WTC11 (cell line): Measurements from ENCODE around the gene DMD. TPM values are rescaled to one million over a fixed set of nuclear protein-coding genes. Genes with fewer than 3 reads are reported as not detected.

Experiments used
- ATAC-seq: fragments of 200-7000 bp; cut with Tn5 transposase; 2 replicates; pipeline ENCODE4 v1.10.0; 2021; ENCODE audit warnings: mild to moderate bottlenecking, moderate library complexity
- CTCF ChIA-PET: fragments of 300-600 bp; sonication (Branson Sonifier 250); formaldehyde crosslinking; loops from one replicate; lab custom pipeline; 2021; ENCODE audit warnings: antibody characterized with exemption; lab: Charles Lee
- POLR2A ChIA-PET: fragments of 350-600 bp; sonication (Branson Sonifier 250); formaldehyde crosslinking; loops from one replicate; lab custom pipeline; 2021; ENCODE audit warnings: antibody characterized with exemption; lab: Charles Lee
- DNase-seq: peaks from one replicate; pipeline ENCODE4 v3.0.0; 2021; ENCODE audit warnings: low spot score
- H3K27ac Mint-ChIP-seq: 2 replicates; pipeline ENCODE4 v1.8.0; 2021; ENCODE audit warnings: mixed read lengths
- H3K27me3 Mint-ChIP-seq: 2 replicates; pipeline ENCODE4 v1.8.0; 2021; ENCODE audit warnings: low read depth, mild to moderate bottlenecking, moderate library complexity, mixed read lengths
- H3K36me3 Mint-ChIP-seq: 2 replicates; pipeline ENCODE4 v1.8.0; 2021; ENCODE audit warnings: mixed read lengths
- H3K4me1 Mint-ChIP-seq: 2 replicates; pipeline ENCODE4 v1.8.0; 2022; ENCODE audit warnings: mixed read lengths
- H3K4me3 Mint-ChIP-seq: 2 replicates; pipeline ENCODE4 v1.8.0; 2021; ENCODE audit warnings: mild to moderate bottlenecking, moderate library complexity, mixed read lengths
- H3K9me3 Mint-ChIP-seq: 2 replicates; pipeline ENCODE4 v1.8.0; 2021; ENCODE audit warnings: mixed read lengths
- CBFB ChIP-seq: sonication (generic); formaldehyde crosslinking; IDR thresholded peaks from 2 replicates; pipeline ENCODE4 v1.8.1; 2022; ENCODE audit warnings: mild to moderate bottlenecking, low read depth, missing genetic modification reagents
- ESRRA ChIP-seq: sonication (generic); formaldehyde crosslinking; IDR thresholded peaks from 2 replicates; pipeline ENCODE4 v1.8.1; 2022; ENCODE audit warnings: mild to moderate bottlenecking, missing genetic modification reagents, borderline replicate concordance
- ETV6 ChIP-seq: sonication (generic); formaldehyde crosslinking; IDR thresholded peaks from 2 replicates; pipeline ENCODE4 v1.8.1; 2022; ENCODE audit warnings: mild to moderate bottlenecking, missing genetic modification reagents
- JUN ChIP-seq: sonication (generic); formaldehyde crosslinking; IDR thresholded peaks from 2 replicates; pipeline ENCODE4 v1.8.0; 2023; ENCODE audit warnings: mild to moderate bottlenecking, missing genetic modification reagents
- KAT7 ChIP-seq: sonication (generic); formaldehyde crosslinking; IDR thresholded peaks from 2 replicates; pipeline ENCODE4 v1.8.1; 2023; ENCODE audit warnings: missing genetic modification reagents, mild to moderate bottlenecking, borderline replicate concordance
- NFATC4 ChIP-seq: fragments of 250-450 bp; sonication (Bioruptor Pico); IDR thresholded peaks from 2 replicates; pipeline ENCODE4 v1.9.0; 2021; ENCODE audit warnings: mild to moderate bottlenecking
- NFE2L1 ChIP-seq: sonication (generic); formaldehyde crosslinking; IDR thresholded peaks from 2 replicates; pipeline ENCODE4 v1.8.1; 2023; ENCODE audit warnings: missing genetic modification reagents
- RELA ChIP-seq: sonication (generic); formaldehyde crosslinking; IDR thresholded peaks from 2 replicates; pipeline ENCODE4 v1.8.1; 2022; ENCODE audit warnings: missing genetic modification reagents, mild to moderate bottlenecking, borderline replicate concordance
- RORB ChIP-seq: fragments of 250-450 bp; sonication (Bioruptor Pico); IDR thresholded peaks from 2 replicates; pipeline ENCODE4 v1.9.0; 2021; ENCODE audit warnings: mild to moderate bottlenecking
- TEAD1 ChIP-seq: sonication (generic); formaldehyde crosslinking; IDR thresholded peaks from 2 replicates; pipeline ENCODE4 v1.8.0; 2022; ENCODE audit warnings: mild to moderate bottlenecking, missing genetic modification reagents
- TEAD4 ChIP-seq: sonication (generic); formaldehyde crosslinking; IDR thresholded peaks from 2 replicates; pipeline ENCODE4 v1.8.0; 2022; ENCODE audit warnings: mild to moderate bottlenecking, missing genetic modification reagents
- TP53 ChIP-seq: sonication (generic); formaldehyde crosslinking; IDR thresholded peaks from 2 replicates; pipeline ENCODE4 v1.8.1; 2023; ENCODE audit warnings: mild to moderate bottlenecking, missing genetic modification reagents
- ZBTB21 ChIP-seq: sonication (generic); formaldehyde crosslinking; IDR thresholded peaks from 2 replicates; pipeline ENCODE4 v1.8.1; 2023; ENCODE audit warnings: mild to moderate bottlenecking, missing genetic modification reagents, borderline replicate concordance
- ZNF121 ChIP-seq: sonication (generic); formaldehyde crosslinking; IDR thresholded peaks from 2 replicates; pipeline ENCODE4 v1.8.0; 2023; ENCODE audit warnings: missing genetic modification reagents
- ZNF138 ChIP-seq: sonication (generic); formaldehyde crosslinking; conservative IDR thresholded peaks from 2 replicates; pipeline ENCODE4 v1.8.1; 2022; ENCODE audit warnings: mild to moderate bottlenecking, moderate library complexity, missing genetic modification reagents
- ZNF232 ChIP-seq: sonication (generic); formaldehyde crosslinking; IDR thresholded peaks from 2 replicates; pipeline ENCODE4 v1.8.0; 2022; ENCODE audit warnings: mild to moderate bottlenecking, missing genetic modification reagents
- ZNF416 ChIP-seq: fragments of 250-450 bp; sonication (Bioruptor Pico); IDR thresholded peaks from 2 replicates; pipeline ENCODE4 v1.9.0; 2021; ENCODE audit warnings: mild to moderate bottlenecking, inconsistent platforms
- total RNA-seq: library from RNA; stranded (reverse); gene quantifications from 3 replicates; pipeline ENCODE4 v1.2.3, GENCODE V29; 2021
- TF ChIP-seq, protein P1 (sequence below): fragments of 250-450 bp; sonication (Bioruptor Pico); conservative IDR thresholded peaks from 2 replicates; pipeline ENCODE4 v1.9.0; 2021; ENCODE audit warnings: mild to moderate bottlenecking
- TF ChIP-seq, protein P2 (sequence below): sonication (generic); formaldehyde crosslinking; IDR thresholded peaks from 2 replicates; pipeline ENCODE4 v1.8.0; 2023; ENCODE audit warnings: missing genetic modification reagents
- TF ChIP-seq, protein P3 (sequence below): sonication (generic); formaldehyde crosslinking; IDR thresholded peaks from 2 replicates; pipeline ENCODE4 v1.8.1; 2023; ENCODE audit warnings: mild to moderate bottlenecking, missing genetic modification reagents
- TF ChIP-seq, protein P4 (sequence below): fragments of 250-450 bp; sonication (Bioruptor Pico); IDR thresholded peaks from 2 replicates; pipeline ENCODE4 v1.8.0; 2021; ENCODE audit warnings: mild to moderate bottlenecking
- TF ChIP-seq, protein P5 (sequence below): sonication (generic); formaldehyde crosslinking; IDR thresholded peaks from 2 replicates; pipeline ENCODE4 v1.8.0; 2022; ENCODE audit warnings: missing genetic modification reagents
- TF ChIP-seq, protein P6 (sequence below): sonication (generic); formaldehyde crosslinking; IDR thresholded peaks from 2 replicates; pipeline ENCODE4 v1.8.0; 2022; ENCODE audit warnings: mild to moderate bottlenecking, missing genetic modification reagents

DMD gene
- total RNA-seq, 1 experiment from 2014 or later: 9.1 TPM

DNA sequence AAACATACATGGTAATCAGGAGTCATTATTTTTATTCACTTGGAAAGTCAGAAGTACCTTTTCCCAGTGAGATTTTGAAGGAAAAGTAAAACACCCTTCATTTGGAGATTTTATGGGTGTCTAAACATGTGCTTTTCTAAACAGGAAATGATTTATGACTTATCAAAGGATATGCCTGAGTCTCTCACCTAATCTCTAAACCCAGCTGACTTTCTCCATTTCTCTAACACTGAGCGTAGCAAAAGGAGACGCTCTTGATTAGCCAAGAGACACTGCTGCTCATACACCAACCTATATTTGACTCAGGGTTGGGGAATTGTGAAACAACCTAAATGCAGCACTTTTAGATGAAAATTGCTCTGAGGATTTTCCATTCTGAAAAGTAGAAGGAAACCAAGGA is 1671.0 kb downstream of the DMD start:
- TF ChIP-seq CBFB (CRISPR knock-in tag) (no peak), NFE2L1 (CRISPR knock-in tag) (no peak), NFATC4 (CRISPR knock-in tag) (no peak), TEAD4 (CRISPR knock-in tag) (no peak), ZNF138 (CRISPR knock-in tag) (no peak), TEAD1 (CRISPR knock-in tag) (no peak), ZNF232 (CRISPR knock-in tag) (no peak), RORB (no peak), ZBTB21 (CRISPR knock-in tag) (no peak), ESRRA (CRISPR knock-in tag) (no peak), TP53 (CRISPR knock-in tag) (no peak), ZNF121 (CRISPR knock-in tag) (no peak)
- TF ChIP-seq, protein P1, sequence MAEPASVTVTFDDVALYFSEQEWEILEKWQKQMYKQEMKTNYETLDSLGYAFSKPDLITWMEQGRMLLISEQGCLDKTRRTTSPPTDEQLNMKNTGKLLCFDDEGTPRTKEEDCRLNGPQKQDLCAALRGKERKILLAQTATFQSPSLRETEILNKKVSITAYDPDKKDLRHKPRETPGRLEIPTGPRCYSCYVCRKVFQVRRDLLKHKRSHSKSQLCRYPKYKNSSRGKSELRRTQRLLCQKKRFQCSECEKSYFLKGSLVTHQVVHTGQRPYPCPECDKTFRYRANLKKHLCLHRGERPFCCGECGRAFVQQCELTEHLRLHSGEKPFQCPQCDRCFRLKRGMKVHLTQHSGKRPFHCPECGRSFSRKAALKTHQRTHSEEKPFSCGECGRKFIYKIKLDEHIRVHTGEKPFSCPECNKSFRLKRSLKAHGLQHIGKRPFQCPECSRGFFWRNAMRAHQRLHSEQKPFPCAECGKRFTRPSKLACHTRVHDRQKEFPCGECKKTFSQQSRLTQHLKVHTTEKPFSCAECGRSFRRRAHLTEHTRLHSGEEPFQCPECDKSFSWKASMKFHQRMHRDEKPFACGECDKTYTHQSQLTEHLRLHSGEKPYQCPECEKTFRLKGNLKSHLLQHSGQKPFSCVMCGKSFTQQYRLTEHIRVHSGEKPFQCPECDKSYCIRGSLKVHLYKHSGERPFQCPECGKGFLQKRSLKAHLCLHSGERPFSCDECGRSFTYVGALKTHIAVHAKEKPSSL: no peak
- TF ChIP-seq, protein P2, sequence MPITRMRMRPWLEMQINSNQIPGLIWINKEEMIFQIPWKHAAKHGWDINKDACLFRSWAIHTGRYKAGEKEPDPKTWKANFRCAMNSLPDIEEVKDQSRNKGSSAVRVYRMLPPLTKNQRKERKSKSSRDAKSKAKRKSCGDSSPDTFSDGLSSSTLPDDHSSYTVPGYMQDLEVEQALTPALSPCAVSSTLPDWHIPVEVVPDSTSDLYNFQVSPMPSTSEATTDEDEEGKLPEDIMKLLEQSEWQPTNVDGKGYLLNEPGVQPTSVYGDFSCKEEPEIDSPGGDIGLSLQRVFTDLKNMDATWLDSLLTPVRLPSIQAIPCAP (CRISPR knock-in tag): no peak
- TF ChIP-seq, protein P3, sequence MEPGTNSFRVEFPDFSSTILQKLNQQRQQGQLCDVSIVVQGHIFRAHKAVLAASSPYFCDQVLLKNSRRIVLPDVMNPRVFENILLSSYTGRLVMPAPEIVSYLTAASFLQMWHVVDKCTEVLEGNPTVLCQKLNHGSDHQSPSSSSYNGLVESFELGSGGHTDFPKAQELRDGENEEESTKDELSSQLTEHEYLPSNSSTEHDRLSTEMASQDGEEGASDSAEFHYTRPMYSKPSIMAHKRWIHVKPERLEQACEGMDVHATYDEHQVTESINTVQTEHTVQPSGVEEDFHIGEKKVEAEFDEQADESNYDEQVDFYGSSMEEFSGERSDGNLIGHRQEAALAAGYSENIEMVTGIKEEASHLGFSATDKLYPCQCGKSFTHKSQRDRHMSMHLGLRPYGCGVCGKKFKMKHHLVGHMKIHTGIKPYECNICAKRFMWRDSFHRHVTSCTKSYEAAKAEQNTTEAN: no peak
- TF ChIP-seq, protein P4, sequence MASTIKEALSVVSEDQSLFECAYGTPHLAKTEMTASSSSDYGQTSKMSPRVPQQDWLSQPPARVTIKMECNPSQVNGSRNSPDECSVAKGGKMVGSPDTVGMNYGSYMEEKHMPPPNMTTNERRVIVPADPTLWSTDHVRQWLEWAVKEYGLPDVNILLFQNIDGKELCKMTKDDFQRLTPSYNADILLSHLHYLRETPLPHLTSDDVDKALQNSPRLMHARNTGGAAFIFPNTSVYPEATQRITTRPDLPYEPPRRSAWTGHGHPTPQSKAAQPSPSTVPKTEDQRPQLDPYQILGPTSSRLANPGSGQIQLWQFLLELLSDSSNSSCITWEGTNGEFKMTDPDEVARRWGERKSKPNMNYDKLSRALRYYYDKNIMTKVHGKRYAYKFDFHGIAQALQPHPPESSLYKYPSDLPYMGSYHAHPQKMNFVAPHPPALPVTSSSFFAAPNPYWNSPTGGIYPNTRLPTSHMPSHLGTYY (CRISPR knock-in tag): no peak
- DNase-seq (no peak), ATAC-seq (no peak)
- no peaks in the 10 kb centered on the region for H3K4me1 Mint-ChIP-seq
- H3K27me3 Mint-ChIP-seq: no peaks in the 10 kb centered on the region
- H3K9me3 Mint-ChIP-seq: peaks cover 4% of the 10 kb centered on the region; the same call in 1 of the 2 replicates
- ChIA-PET CTCF (no interaction called here), POLR2A (no interaction called here)
- no peak overlapping the region for H3K4me3 Mint-ChIP-seq
- no peak overlapping the region for H3K27ac Mint-ChIP-seq
- H3K36me3 Mint-ChIP-seq: no peaks in the 10 kb centered on the region

DNA sequence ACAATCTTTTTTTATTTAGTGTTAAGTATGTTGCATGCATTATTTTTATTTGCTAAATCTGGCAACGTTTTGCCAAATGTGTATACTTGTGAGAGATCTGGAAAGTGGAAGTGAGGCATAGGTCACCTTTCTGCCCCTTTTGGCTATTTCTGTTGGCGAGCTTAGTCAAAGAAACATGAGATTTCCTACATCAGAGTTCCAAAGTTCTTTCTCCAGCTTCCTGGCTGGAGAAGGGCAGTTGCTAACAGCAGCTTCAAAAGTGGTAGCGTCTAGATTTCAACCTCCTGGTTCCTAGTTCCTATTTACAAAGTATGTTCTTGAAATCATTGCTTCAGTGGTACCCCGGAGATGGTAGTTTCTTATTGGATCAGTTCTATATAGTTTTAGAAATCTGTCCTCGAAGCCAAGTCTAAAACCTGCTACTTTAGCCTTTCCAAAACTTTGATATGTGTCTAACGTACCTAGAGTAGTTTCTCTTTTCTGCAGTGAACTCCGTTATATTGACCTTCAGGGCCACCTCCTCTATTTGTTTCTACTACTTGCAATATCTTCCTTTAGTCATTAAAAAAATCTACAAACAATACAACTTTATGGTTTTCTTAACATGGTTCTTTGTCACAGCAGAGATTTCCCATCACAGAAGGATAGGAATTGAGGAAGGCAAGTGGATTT is 1683.8 kb downstream of the DMD start:
- Mint-ChIP-seq H3K36me3 (no peaks in the 10 kb centered on the region), H3K27me3 (no peaks in the 10 kb centered on the region), H3K4me3 (no peak overlapping the region), H3K9me3 (no peaks in the 10 kb centered on the region), H3K4me1 (no peaks in the 10 kb centered on the region), H3K27ac (no peak overlapping the region)
- ATAC-seq (no peak), DNase-seq (no peak)
- CTCF ChIA-PET: no interaction called here
- POLR2A ChIA-PET: no interaction called here
- TF ChIP-seq, protein P1: no peak
- TF ChIP-seq, protein P5, sequence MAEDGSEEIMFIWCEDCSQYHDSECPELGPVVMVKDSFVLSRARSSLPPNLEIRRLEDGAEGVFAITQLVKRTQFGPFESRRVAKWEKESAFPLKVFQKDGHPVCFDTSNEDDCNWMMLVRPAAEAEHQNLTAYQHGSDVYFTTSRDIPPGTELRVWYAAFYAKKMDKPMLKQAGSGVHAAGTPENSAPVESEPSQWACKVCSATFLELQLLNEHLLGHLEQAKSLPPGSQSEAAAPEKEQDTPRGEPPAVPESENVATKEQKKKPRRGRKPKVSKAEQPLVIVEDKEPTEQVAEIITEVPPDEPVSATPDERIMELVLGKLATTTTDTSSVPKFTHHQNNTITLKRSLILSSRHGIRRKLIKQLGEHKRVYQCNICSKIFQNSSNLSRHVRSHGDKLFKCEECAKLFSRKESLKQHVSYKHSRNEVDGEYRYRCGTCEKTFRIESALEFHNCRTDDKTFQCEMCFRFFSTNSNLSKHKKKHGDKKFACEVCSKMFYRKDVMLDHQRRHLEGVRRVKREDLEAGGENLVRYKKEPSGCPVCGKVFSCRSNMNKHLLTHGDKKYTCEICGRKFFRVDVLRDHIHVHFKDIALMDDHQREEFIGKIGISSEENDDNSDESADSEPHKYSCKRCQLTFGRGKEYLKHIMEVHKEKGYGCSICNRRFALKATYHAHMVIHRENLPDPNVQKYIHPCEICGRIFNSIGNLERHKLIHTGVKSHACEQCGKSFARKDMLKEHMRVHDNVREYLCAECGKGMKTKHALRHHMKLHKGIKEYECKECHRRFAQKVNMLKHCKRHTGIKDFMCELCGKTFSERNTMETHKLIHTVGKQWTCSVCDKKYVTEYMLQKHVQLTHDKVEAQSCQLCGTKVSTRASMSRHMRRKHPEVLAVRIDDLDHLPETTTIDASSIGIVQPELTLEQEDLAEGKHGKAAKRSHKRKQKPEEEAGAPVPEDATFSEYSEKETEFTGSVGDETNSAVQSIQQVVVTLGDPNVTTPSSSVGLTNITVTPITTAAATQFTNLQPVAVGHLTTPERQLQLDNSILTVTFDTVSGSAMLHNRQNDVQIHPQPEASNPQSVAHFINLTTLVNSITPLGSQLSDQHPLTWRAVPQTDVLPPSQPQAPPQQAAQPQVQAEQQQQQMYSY: no peak
- TF ChIP-seq ZNF416 (CRISPR knock-in tag) (no peak), RELA (CRISPR knock-in tag) (no peak), JUN (CRISPR knock-in tag) (no peak), KAT7 (CRISPR knock-in tag) (no peak), ETV6 (CRISPR knock-in tag) (no peak)
- TF ChIP-seq, protein P6, sequence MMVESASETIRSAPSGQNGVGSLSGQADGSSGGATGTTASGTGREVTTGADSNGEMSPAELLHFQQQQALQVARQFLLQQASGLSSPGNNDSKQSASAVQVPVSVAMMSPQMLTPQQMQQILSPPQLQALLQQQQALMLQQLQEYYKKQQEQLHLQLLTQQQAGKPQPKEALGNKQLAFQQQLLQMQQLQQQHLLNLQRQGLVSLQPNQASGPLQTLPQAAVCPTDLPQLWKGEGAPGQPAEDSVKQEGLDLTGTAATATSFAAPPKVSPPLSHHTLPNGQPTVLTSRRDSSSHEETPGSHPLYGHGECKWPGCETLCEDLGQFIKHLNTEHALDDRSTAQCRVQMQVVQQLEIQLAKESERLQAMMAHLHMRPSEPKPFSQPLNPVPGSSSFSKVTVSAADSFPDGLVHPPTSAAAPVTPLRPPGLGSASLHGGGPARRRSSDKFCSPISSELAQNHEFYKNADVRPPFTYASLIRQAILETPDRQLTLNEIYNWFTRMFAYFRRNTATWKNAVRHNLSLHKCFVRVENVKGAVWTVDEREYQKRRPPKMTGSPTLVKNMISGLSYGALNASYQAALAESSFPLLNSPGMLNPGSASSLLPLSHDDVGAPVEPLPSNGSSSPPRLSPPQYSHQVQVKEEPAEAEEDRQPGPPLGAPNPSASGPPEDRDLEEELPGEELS: no peak
